ENCODE results near the gene EFHD2.
"Not testable (repeated sequence)": the region's sequence is repeated elsewhere in the genome, so short reads cannot be mapped to it uniquely, and the experiment has no call there.

EFHD2 gene

DNA sequence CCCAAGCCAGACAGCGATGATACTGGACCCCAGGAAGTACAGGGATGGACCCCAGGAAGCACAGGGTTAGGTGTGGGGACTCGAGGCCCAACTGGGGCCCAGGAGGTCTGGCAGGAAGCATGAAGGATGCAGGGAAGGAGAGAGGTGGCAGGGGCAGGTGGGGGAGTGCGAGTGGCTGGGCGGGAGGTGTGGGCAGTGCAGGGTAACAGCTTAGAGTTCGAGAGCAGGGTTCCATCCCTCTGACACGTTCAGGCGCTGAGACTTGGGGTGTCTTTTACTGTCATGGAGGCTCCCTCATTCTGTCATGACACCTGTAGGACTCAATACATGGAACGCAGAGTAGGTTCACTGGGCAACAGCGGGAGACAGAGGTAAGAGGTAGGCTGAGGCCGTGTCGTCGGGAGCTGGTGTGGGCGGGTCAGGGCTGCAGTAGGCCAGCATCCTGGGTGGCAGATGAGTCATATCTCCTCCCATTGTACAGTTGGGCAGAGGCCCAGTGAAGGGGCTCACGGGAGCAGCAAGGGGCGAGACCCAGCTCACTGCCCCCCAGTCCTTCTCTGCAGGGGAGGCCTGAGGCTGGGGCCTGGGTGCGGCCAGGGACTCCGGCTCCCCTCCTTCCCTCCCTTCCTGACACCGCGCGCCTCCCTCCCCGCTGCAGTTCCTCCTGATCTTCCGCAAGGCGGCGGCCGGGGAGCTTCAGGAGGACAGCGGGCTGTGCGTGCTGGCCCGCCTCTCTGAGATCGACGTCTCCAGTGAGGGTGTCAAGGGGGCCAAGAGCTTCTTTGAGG is 17.0 kb downstream of the EFHD2 start:
- no peak for DNase-seq (ENCODE audit: low spot score in 2 of 2)
- no peak for ATAC-seq (ENCODE audit: low read depth)
- H3K36me3 Mint-ChIP-seq = peaks cover 4% of the 10 kb centered on the region
- H3K9me3 Mint-ChIP-seq = no peaks in the 10 kb centered on the region
- peak overlapping the region; percentile 71 for H3K27ac Mint-ChIP-seq
- H3K4me3 Mint-ChIP-seq = no peak overlapping the region
- peaks cover 7% of the 10 kb centered on the region for H3K4me1 Mint-ChIP-seq
- H3K27me3 Mint-ChIP-seq = no peaks in the 10 kb centered on the region

DNA sequence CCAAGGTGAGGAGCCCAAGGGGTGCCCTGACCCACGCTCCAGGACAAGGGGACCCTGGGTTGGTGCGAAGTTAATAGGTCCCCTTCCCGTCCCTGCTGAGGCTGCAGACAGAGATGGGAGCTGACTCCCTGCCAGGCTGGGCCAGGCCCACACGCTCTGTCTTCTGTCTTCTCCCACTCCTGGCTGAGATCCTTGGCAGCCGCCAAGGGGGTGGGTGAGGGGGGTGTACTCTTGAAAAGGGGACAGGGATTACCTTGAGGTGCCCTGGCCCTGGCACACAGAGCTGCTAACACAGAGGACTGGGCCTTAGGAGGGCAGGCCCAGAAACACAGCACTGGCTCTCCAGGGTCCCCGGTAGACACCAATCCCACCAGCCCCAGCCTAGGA is 17.6 kb downstream of the EFHD2 start:
- Mint-ChIP-seq H3K27ac (peak overlapping the region; percentile 71), H3K9me3 (no peaks in the 10 kb centered on the region), H3K4me1 (peaks cover 5% of the 10 kb centered on the region), H3K36me3 (peaks cover 4% of the 10 kb centered on the region), H3K4me3 (no peak overlapping the region), H3K27me3 (no peaks in the 10 kb centered on the region)
- ATAC-seq (ENCODE audit: low read depth) = no peak
- DNase-seq (ENCODE audit: low spot score in 2 of 2) = no peak

DNA sequence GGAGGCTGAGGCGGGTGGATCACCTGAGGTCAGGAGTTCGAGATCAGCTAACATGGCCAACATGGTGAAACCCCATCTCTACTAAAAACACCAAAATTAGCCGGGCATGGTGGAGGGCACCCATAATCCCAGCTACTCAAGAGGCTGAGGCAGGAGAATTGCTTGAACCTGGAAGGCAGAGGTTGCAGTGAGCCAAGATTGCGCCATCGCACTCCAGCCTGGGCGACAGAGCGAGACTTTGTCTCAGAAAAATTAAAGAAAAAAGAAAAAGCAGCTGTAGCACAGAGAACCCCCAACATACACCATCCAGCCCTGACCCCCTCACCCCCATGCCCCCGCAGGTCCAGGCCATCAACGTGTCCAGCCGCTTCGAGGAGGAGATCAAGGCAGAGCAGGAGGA is 18.6 kb downstream of the EFHD2 start:
- H3K9me3 Mint-ChIP-seq; H3K27me3 Mint-ChIP-seq; H3K4me3 Mint-ChIP-seq; H3K36me3 Mint-ChIP-seq; DNase-seq (ENCODE audit: low spot score in 2 of 2); ATAC-seq (ENCODE audit: low read depth); H3K4me1 Mint-ChIP-seq: not testable (repeated sequence)
- H3K27ac Mint-ChIP-seq = peak overlapping the region; percentile 70

DNA sequence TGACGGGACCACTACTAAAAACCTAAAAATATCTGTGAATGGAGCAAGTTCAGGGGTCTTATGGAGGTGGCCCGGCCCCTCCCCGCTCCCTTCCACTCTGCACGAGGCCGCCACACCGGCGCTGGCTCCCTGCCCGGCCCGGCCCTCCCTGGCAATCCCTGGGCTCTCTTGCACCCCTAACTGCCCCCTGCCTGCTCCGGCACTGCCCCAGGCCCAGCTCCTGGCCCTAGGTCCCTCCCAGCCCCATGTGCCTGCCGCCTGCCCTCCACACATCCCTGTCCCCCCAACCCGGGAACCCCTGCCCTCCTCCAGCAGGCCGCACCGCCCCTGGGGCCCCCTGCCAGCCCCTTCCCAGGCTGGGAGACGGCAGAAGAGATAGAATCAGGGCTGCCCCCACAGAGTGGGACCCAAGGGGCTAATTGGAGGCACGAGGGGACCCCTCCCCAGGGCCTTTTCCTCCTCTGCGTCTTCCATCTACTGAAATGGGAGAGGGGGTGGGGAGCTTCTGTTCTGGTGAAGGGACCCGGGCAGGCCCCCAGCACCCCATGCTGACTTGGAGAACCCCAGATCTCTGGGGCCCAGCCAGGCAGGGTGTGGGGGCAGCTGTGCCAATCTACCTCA is 19.2 kb downstream of the EFHD2 start:
- no peak overlapping the region for H3K4me3 Mint-ChIP-seq
- peaks cover 4% of the 10 kb centered on the region for H3K36me3 Mint-ChIP-seq
- H3K4me1 Mint-ChIP-seq = peaks cover 3% of the 10 kb centered on the region
- peak overlapping the region; percentile 70 for H3K27ac Mint-ChIP-seq
- DNase-seq (ENCODE audit: low spot score in 2 of 2) (no peak), ATAC-seq (ENCODE audit: low read depth) (peak; percentile 14)
- H3K27me3 Mint-ChIP-seq = no peaks in the 10 kb centered on the region
- H3K9me3 Mint-ChIP-seq = no peaks in the 10 kb centered on the region

DNA sequence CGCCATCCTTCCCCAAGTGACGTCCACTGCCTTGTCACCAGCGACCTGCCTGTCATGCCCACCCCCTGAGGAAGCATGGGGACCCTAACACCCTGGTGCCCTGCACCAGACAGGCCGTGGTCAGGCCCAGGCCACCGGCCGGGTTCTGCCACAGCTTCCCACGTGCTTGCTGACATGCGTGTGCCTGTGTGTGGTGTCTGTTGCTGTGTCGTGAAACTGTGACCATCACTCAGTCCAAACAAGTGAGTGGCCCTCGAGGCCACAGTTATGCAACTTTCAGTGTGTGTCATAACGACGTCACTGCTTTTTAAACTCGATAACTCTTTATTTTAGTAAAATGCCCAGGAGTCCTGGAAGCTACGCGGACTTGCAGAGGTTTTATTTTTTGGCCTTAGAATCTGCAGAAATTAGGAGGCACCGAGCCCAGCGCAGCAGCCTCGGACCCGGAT is 20.0 kb downstream of the EFHD2 start:
- no peaks in the 10 kb centered on the region for H3K4me1 Mint-ChIP-seq
- peaks cover 2% of the 10 kb centered on the region for H3K36me3 Mint-ChIP-seq
- H3K9me3 Mint-ChIP-seq = no peaks in the 10 kb centered on the region
- H3K27me3 Mint-ChIP-seq = no peaks in the 10 kb centered on the region
- peak overlapping the region; percentile 70 for H3K27ac Mint-ChIP-seq
- no peak overlapping the region for H3K4me3 Mint-ChIP-seq
- ATAC-seq (ENCODE audit: low read depth) = no peak
- no peak for DNase-seq (ENCODE audit: low spot score in 2 of 2)

DNA sequence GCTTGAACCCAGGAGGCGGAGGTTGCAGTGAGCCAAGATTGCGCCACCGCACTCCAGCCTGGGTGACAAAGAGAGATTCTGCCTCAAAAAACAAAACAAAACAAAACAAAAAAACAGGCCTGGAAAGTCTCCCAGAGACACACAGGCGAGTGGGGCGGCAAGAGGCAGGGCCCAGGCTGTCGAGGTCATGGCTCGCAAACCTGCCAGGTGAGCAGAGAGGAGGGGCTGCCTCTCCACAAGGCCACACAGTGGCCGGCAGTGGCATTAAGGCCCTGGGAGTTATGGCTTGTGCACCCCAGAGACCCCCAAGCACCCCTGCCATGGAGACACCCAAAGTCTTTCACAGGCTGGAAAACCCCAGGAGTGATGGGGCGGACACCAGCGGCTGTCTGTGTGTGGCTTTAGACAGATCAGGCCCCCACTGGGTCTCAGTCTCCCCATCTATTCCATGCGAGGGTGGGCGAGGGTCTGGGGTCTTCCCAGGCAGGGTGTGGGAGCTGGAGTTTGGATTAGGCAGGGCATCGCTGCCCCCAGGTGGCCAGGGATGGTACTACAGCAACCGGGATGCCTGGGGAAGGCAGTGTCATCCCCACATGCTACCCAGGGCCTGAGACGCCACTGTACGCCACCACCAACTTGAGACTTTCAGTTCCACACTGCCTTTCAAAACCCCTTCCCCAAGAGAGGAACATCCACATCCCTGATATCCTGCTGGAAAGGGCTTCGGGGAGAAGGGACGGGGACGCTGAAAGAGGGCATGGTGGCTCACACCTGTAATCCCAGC is 21.3 kb downstream of the EFHD2 start:
- Mint-ChIP-seq H3K9me3 (no peaks in the 10 kb centered on the region), H3K4me1 (no peaks in the 10 kb centered on the region), H3K4me3 (no peak overlapping the region), H3K27me3 (no peaks in the 10 kb centered on the region), H3K27ac (peak overlapping the region; percentile 70), H3K36me3 (peaks cover 2% of the 10 kb centered on the region)
- ATAC-seq (ENCODE audit: low read depth) (peak; percentile 61), DNase-seq (ENCODE audit: low spot score in 2 of 2) (peak; percentile 82 to 95)

DNA sequence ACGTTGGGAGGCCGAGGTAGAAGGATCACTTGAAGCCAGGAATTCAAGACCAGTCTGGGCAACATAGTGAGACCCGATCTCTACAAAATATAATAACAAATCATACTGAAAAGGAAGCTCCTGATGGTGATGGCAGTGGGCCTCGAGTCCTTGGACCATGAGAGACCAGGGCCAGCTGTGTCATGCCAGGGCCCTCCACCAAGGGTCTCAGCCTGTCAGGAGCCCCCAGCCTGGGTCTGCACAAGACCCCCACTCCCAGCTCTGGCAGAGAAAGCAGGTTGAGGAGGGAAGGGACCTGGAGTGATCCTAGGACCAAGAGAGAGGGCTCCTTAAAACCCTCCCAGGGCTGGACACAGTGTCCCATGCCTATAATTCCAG is 21.9 kb downstream of the EFHD2 start:
- Mint-ChIP-seq H3K4me1 (no peaks in the 10 kb centered on the region), H3K36me3 (peaks cover 2% of the 10 kb centered on the region), H3K27me3 (no peaks in the 10 kb centered on the region), H3K27ac (peak overlapping the region; percentile 20), H3K4me3 (no peak overlapping the region), H3K9me3 (no peaks in the 10 kb centered on the region)
- ATAC-seq (ENCODE audit: low read depth) = no peak
- no peak for DNase-seq (ENCODE audit: low spot score in 2 of 2)

DNA sequence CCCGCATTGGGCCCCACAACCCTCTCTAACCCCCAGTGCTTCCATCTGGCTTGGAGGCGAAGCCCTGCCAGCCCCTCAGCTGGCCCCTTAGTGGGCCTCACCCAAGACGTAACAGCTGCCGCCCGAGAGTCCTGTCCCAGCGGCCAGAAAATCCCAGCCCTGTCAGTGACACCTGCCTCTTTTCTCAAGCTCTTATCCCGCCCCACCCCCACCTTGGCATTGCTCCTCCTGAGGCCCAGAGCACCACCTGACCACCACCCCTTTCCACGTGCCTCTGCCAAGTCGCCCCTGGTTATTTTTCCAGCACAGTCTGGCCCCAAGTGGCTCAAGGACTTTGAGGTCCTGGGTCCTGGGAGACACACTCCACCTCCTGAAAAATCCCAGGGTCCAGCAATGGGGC is 22.6 kb downstream of the EFHD2 start:
- H3K27ac Mint-ChIP-seq = peak overlapping the region; percentile 85

DNA sequence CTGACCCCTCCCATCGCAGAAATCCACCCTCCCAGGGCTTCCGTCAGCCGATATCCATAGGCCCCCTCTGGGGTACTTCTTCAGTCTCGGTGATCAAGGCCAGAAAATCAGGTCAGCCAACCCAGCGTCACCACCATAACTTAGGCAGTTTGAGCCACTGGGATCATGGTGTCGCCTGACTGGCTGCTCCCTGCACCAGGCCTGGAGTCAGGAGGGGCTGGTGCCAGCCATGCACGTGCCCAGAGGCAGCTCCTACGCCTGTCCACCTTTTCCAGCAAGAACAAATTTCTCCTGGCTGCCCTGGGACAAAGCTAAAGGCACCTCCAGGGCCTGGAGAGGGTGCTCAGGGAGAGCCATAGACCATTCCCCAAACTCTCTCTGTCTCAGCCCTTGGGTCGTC is 23.8 kb downstream of the EFHD2 start:
- Mint-ChIP-seq H3K4me3 (no peak overlapping the region), H3K27me3 (no peaks in the 10 kb centered on the region), H3K4me1 (no peaks in the 10 kb centered on the region), H3K36me3 (no peaks in the 10 kb centered on the region), H3K9me3 (no peaks in the 10 kb centered on the region), H3K27ac (no peak overlapping the region)
- ATAC-seq (ENCODE audit: low read depth) (no peak), DNase-seq (ENCODE audit: low spot score in 2 of 2) (no peak)

More for the DNA sequence above, 22.6 kb downstream of the EFHD2 start:
- no peak for DNase-seq (ENCODE audit: low spot score in 2 of 2)
- Mint-ChIP-seq H3K9me3 (no peaks in the 10 kb centered on the region), H3K4me1 (no peaks in the 10 kb centered on the region), H3K36me3 (peaks cover 2% of the 10 kb centered on the region), H3K4me3 (no peak overlapping the region), H3K27me3 (no peaks in the 10 kb centered on the region)
- ATAC-seq (ENCODE audit: low read depth) = no peak

DNA sequence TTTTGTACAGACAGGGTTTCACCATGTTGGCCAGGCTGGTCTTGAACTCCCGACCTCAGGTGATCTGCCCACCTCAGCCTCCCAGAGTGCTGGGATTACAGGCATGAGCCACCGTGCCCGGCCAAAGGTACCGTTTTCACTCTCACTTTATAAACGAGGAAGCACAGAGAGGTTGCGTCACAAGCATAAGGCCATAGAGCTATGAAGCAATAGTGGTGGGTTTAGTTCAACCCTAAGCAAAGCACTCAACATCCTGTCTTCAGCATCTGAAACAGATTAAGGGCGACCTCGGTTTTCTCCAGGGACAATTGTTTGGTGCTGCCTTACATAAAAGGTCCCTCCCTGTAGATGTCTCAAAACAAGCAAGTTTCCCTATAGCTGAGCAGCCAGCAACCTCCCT is 25.1 kb downstream of the EFHD2 start:
- not testable (repeated sequence) for H3K36me3 Mint-ChIP-seq; H3K9me3 Mint-ChIP-seq; H3K27me3 Mint-ChIP-seq; H3K27ac Mint-ChIP-seq; DNase-seq (ENCODE audit: low spot score in 2 of 2); H3K4me3 Mint-ChIP-seq; ATAC-seq (ENCODE audit: low read depth); H3K4me1 Mint-ChIP-seq

DNA sequence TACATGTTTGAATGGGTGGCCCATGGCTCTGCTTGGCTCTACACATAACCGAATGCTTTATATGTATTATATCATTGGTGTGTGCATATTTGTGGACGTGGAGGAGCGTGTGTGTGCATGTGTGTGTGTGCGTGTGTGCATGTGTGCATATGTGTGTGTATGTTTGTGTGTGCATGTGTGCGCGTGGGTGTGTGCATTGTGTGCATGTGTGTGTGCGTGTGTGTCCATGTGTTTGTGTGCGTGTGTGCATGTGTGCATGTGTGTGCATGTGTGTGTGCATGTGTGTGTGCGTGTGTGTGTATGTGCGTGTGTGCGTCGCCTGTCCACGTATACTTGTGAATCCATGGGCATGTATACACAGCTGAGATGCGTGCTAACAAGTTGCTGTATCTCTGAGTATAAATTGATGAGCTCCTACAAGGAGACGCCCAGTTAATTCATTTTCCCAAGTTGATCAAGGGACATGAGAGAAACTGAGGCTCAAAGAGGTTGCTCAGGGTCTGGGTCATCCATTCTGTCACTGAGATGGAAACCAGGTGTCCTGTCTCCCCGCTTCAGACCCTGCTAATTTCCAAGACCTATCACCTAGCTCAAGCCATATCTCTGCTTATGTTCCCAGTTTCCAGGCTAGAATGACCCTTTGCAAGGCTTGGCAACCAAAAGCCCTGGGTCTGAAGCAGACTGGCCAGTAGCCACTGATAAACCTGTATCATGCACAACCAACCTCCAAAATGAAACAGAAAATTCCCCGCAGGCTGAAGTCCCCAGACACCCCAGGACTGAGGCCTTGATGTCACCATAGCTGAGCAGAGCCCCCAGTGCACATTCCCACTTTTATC is 25.8 kb downstream of the EFHD2 start:
- Mint-ChIP-seq H3K4me3 (no peak overlapping the region), H3K27ac (no peak overlapping the region), H3K36me3 (no peaks in the 10 kb centered on the region), H3K4me1 (no peaks in the 10 kb centered on the region), H3K9me3 (no peaks in the 10 kb centered on the region), H3K27me3 (no peaks in the 10 kb centered on the region)
- DNase-seq (ENCODE audit: low spot score in 2 of 2) (no peak), ATAC-seq (ENCODE audit: low read depth) (no peak)

DNA sequence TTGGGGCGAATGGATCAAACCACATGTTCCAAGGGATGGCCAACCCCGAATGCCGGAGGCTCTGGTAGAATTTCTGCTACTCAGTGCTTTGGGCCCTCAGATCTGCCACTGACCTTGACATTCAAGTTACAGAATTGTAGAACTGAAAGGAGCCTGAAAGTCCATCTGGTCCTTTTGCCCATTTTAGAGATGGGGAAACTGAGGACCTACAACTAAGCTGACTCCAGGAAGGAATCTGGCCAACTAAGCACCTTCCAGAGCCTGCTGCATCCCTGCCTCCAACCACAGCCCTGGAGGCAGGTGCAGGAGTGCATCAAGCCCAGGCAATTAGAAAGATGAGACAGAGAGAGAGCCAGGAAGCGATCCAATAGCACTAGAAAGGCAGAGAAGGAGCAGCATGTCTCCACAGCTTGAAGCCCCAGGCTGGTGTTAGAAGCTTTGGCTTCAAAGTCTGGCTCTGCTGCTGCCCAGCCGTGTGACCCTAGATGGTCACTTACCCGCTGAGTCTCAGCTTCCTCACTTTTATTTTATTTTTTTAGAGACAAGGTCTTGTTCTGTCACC is 27.3 kb downstream of the EFHD2 start:
- Mint-ChIP-seq H3K27me3 (peaks cover 3% of the 10 kb centered on the region), H3K36me3 (no peaks in the 10 kb centered on the region), H3K4me3 (no peak overlapping the region), H3K9me3 (no peaks in the 10 kb centered on the region), H3K27ac (no peak overlapping the region), H3K4me1 (no peaks in the 10 kb centered on the region)
- DNase-seq (ENCODE audit: low spot score in 2 of 2) (no peak), ATAC-seq (ENCODE audit: low read depth) (no peak)

DNA sequence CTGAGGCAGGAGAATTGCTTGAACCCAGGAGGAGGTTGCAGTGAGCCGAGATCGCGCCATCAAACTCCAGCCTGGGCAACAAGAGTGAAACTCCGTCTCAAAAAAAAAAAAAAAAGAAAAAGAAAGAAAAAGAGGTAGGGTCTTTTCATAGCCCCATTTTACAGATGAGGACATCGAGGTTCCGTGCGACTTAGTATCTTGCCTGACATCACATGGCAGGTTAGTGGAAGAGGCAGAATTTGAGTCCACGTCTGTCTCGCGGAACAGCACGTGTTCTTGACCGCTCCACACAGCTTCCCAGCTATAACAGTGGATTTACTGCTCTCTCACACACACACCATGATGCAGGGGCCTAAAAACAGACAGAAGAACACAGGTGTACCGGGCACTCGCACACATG is 29.6 kb downstream of the EFHD2 start:
- Mint-ChIP-seq H3K36me3 (no peaks in the 10 kb centered on the region), H3K27me3 (peaks cover 4% of the 10 kb centered on the region), H3K4me1 (no peaks in the 10 kb centered on the region), H3K4me3 (no peak overlapping the region), H3K9me3 (no peaks in the 10 kb centered on the region), H3K27ac (no peak overlapping the region)
- ATAC-seq (ENCODE audit: low read depth) = no peak
- no peak for DNase-seq (ENCODE audit: low spot score in 2 of 2)
